WTC11 (cell line): Measurements from ENCODE around the gene CREM. TPM values are rescaled to one million over a fixed set of nuclear protein-coding genes. Genes with fewer than 3 reads are reported as not detected.

ENCODE experiments used
- ATAC-seq: fragments of 200-7000 bp; cut with Tn5 transposase; 2 replicates; pipeline ENCODE4 v1.10.0; 2021; ENCODE audit warnings: mild to moderate bottlenecking, moderate library complexity
- CTCF ChIA-PET: fragments of 300-600 bp; sonication (Branson Sonifier 250); formaldehyde crosslinking; loops from one replicate; lab custom pipeline; 2021; ENCODE audit warnings: antibody characterized with exemption; lab: Charles Lee
- POLR2A ChIA-PET: fragments of 350-600 bp; sonication (Branson Sonifier 250); formaldehyde crosslinking; loops from one replicate; lab custom pipeline; 2021; ENCODE audit warnings: antibody characterized with exemption; lab: Charles Lee
- DNase-seq: peaks from one replicate; pipeline ENCODE4 v3.0.0; 2021; ENCODE audit warnings: low spot score
- H3K27ac Mint-ChIP-seq: 2 replicates; pipeline ENCODE4 v1.8.0; 2021; ENCODE audit warnings: mixed read lengths
- H3K27me3 Mint-ChIP-seq: 2 replicates; pipeline ENCODE4 v1.8.0; 2021; ENCODE audit warnings: low read depth, mild to moderate bottlenecking, moderate library complexity, mixed read lengths
- H3K36me3 Mint-ChIP-seq: 2 replicates; pipeline ENCODE4 v1.8.0; 2021; ENCODE audit warnings: mixed read lengths
- H3K4me1 Mint-ChIP-seq: 2 replicates; pipeline ENCODE4 v1.8.0; 2022; ENCODE audit warnings: mixed read lengths
- H3K4me3 Mint-ChIP-seq: 2 replicates; pipeline ENCODE4 v1.8.0; 2021; ENCODE audit warnings: mild to moderate bottlenecking, moderate library complexity, mixed read lengths
- H3K9me3 Mint-ChIP-seq: 2 replicates; pipeline ENCODE4 v1.8.0; 2021; ENCODE audit warnings: mixed read lengths
- ATF1 ChIP-seq: sonication (generic); formaldehyde crosslinking; IDR thresholded peaks from 2 replicates; pipeline ENCODE4 v1.8.1; 2023; ENCODE audit warnings: mild to moderate bottlenecking, moderate library complexity, missing genetic modification reagents
- CREM ChIP-seq: sonication (generic); formaldehyde crosslinking; IDR thresholded peaks from 2 replicates; pipeline ENCODE4 v1.8.1; 2022; ENCODE audit warnings: mild to moderate bottlenecking, missing genetic modification reagents, moderate library complexity
- GABPB1 ChIP-seq: sonication (generic); formaldehyde crosslinking; IDR thresholded peaks from 2 replicates; pipeline ENCODE4 v1.8.1; 2023; ENCODE audit warnings: mild to moderate bottlenecking, missing genetic modification reagents
- NFATC4 ChIP-seq: fragments of 250-450 bp; sonication (Bioruptor Pico); IDR thresholded peaks from 2 replicates; pipeline ENCODE4 v1.9.0; 2021; ENCODE audit warnings: mild to moderate bottlenecking
- SMAD3 ChIP-seq: sonication (generic); formaldehyde crosslinking; IDR thresholded peaks from 2 replicates; pipeline ENCODE4 v1.8.0; 2022; ENCODE audit warnings: missing genetic modification reagents, mild to moderate bottlenecking, borderline replicate concordance
- SP1 ChIP-seq: sonication (generic); formaldehyde crosslinking; conservative IDR thresholded peaks from 2 replicates; pipeline ENCODE4 v1.8.1; 2022; ENCODE audit warnings: missing genetic modification reagents
- TEAD1 ChIP-seq: sonication (generic); formaldehyde crosslinking; IDR thresholded peaks from 2 replicates; pipeline ENCODE4 v1.8.0; 2022; ENCODE audit warnings: mild to moderate bottlenecking, missing genetic modification reagents
- ZBTB21 ChIP-seq: sonication (generic); formaldehyde crosslinking; IDR thresholded peaks from 2 replicates; pipeline ENCODE4 v1.8.1; 2023; ENCODE audit warnings: mild to moderate bottlenecking, missing genetic modification reagents, borderline replicate concordance
- ZNF138 ChIP-seq: sonication (generic); formaldehyde crosslinking; conservative IDR thresholded peaks from 2 replicates; pipeline ENCODE4 v1.8.1; 2022; ENCODE audit warnings: mild to moderate bottlenecking, moderate library complexity, missing genetic modification reagents
- ZNF396 ChIP-seq: fragments of 250-450 bp; sonication (Bioruptor Pico); IDR thresholded peaks from 2 replicates; pipeline ENCODE4 v1.8.0; 2021; ENCODE audit warnings: mild to moderate bottlenecking, moderate library complexity, borderline replicate concordance
- total RNA-seq: library from RNA; stranded (reverse); gene quantifications from 3 replicates; pipeline ENCODE4 v1.2.3, GENCODE V29; 2021
- TF ChIP-seq, protein P1 (sequence below): sonication (generic); formaldehyde crosslinking; IDR thresholded peaks from 2 replicates; pipeline ENCODE4 v1.8.1; 2023; ENCODE audit warnings: mild to moderate bottlenecking, moderate library complexity, missing genetic modification reagents
- TF ChIP-seq, protein P2 (sequence below): sonication (generic); formaldehyde crosslinking; IDR thresholded peaks from 2 replicates; pipeline ENCODE4 v1.8.0; 2022; ENCODE audit warnings: mild to moderate bottlenecking, missing genetic modification reagents
- TF ChIP-seq, protein P3 (sequence below): sonication (generic); formaldehyde crosslinking; IDR thresholded peaks from 2 replicates; pipeline ENCODE4 v1.8.1; 2022; ENCODE audit warnings: missing genetic modification reagents, borderline replicate concordance
- TF ChIP-seq, protein P4 (sequence below): fragments of 250-450 bp; sonication (Bioruptor Pico); conservative IDR thresholded peaks from 2 replicates; pipeline ENCODE4 v1.9.0; 2021; ENCODE audit warnings: mild to moderate bottlenecking
- TF ChIP-seq, protein P5 (sequence below): sonication (generic); formaldehyde crosslinking; IDR thresholded peaks from 2 replicates; pipeline ENCODE4 v1.8.0; 2023; ENCODE audit warnings: missing genetic modification reagents, mild to moderate bottlenecking, borderline replicate concordance

The CREM gene
- total RNA-seq, 1 experiment from 2014 or later = 23.6 TPM

DNA sequence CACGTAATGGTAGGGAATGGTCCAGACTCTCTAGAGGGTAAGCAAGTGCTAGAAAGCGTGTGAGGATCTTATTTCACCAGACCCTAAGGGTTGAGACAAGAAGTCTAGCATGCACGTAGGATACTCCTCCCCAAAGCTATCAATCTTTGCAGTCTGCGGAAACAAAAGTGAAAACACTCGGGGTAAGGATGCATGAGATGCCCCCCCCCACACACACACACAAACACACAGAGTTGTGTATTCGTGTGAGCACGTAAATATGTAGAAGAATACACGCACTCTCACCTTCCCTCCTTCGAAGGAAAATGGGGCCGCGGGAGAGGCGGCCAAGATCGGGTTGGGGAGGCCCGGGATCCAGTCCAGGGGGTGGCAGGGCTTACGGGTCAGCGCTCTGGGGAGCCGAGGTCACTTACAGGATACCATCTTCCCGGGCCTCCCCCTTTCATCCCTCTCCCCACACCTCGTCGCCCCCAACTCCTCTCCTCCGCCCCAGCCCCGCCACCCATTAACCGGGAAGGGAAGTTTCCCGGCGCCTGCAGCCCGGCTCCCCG is 37.0 kb upstream of the CREM start:
- ChIA-PET POLR2A (interaction anchor here (1.4 kb wide), 1 partner anchor 37 kb away, joined by 4 read pairs; the partner anchor contains the start of gene CREM), CTCF (interaction anchor here (1.4 to 2.0 kb wide), 2 partner anchors 95 to 106 kb away, joined by 5 to 8 read pairs; no protein-coding TSS in a partner anchor)
- ATAC-seq (no peak; the same call in 1 of the 2 replicates), DNase-seq (no peak)
- Mint-ChIP-seq H3K4me1 (peaks cover 20% of the 10 kb centered on the region), H3K4me3 (peak overlapping the region; percentile 94), H3K27me3 (peaks cover 9% of the 10 kb centered on the region), H3K36me3 (peaks cover 4% of the 10 kb centered on the region), H3K9me3 (peaks cover 14% of the 10 kb centered on the region), H3K27ac (peak overlapping the region; percentile 84)
- TF ChIP-seq ZBTB21 (CRISPR knock-in tag) (no peak), ZNF396 (CRISPR knock-in tag) (no peak), NFATC4 (CRISPR knock-in tag) (no peak), ZNF138 (CRISPR knock-in tag) (no peak)

DNA sequence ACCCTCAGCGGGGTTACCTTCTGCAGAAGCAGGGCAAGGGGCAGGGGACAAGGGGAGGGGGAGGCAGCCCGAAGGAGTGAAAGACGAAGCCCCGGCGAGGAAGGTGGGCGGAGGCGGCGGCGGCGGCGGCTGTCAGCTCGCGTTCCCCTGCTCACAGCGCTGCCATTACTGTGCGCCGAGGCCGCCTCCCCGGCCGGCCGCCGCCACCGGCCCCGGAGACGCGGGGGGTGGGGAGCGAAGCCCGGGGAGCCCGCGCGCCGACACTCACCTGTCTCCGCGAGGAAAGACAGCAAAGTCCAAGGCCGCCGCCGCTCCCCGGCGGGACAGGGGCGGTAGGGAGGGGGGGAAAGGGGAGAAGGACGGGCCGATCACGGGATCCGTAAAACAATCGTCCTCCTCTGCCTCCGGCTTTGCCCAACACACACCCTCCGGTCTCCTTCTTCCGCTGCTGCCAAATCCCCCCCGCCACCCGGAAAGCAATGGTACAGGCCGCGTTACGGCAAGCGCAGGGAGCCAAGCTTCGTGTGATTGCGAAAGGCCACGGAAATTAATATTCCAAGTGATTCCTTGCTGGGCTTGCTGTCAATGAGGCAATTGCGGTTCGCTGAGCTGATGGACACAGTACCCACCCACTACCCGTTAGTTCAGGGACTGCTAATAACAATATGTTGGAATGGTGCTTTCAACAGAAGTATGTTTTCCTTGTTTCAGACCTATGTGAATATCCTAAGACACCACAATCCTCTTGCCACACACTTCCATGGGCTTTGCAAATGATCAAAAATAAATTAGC is 36.3 kb upstream of the CREM start, which contains the start of gene CUL2:
Gene CUL2 (minus strand): TSS at position 180 of the 793 bp plus-strand sequence. CDS start 19,024 bp downstream, outside the sequence.
- TF ChIP-seq ATF1 (CRISPR knock-in tag) (no peak), SMAD3 (no peak), CREM (CRISPR knock-in tag) (0 out of 2 replicates have a peak, but pooled peaks have one; percentile 24), GABPB1 (CRISPR knock-in tag) (peak; percentile 68), TEAD1 (CRISPR knock-in tag) (0 out of 2 replicates have a peak, but pooled peaks have one; percentile 27), SP1 (CRISPR knock-in tag) (peak; percentile 35; the same call in 1 of the 2 replicates)
- TF ChIP-seq, protein P1, sequence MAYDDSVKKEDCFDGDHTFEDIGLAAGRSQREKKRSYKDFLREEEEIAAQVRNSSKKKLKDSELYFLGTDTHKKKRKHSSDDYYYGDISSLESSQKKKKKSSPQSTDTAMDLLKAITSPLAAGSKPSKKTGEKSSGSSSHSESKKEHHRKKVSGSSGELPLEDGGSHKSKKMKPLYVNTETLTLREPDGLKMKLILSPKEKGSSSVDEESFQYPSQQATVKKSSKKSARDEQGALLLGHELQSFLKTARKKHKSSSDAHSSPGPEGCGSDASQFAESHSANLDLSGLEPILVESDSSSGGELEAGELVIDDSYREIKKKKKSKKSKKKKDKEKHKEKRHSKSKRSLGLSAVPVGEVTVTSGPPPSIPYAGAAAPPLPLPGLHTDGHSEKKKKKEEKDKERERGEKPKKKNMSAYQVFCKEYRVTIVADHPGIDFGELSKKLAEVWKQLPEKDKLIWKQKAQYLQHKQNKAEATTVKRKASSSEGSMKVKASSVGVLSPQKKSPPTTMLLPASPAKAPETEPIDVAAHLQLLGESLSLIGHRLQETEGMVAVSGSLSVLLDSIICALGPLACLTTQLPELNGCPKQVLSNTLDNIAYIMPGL (CRISPR knock-in tag) = peak; percentile 52
- TF ChIP-seq, protein P2, sequence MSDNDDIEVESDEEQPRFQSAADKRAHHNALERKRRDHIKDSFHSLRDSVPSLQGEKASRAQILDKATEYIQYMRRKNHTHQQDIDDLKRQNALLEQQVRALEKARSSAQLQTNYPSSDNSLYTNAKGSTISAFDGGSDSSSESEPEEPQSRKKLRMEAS (CRISPR knock-in tag) = peak; percentile 40; the same call in 1 of the 2 replicates
- TF ChIP-seq, protein P3, sequence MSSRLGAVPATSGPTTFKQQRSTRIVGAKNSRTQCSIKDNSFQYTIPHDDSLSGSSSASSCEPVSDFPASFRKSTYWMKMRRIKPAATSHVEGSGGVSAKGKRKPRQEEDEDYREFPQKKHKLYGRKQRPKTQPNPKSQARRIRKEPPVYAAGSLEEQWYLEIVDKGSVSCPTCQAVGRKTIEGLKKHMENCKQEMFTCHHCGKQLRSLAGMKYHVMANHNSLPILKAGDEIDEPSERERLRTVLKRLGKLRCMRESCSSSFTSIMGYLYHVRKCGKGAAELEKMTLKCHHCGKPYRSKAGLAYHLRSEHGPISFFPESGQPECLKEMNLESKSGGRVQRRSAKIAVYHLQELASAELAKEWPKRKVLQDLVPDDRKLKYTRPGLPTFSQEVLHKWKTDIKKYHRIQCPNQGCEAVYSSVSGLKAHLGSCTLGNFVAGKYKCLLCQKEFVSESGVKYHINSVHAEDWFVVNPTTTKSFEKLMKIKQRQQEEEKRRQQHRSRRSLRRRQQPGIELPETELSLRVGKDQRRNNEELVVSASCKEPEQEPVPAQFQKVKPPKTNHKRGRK (CRISPR knock-in tag) = 0 out of 2 replicates have a peak, but pooled peaks have one; percentile 45
- TF ChIP-seq, protein P4, sequence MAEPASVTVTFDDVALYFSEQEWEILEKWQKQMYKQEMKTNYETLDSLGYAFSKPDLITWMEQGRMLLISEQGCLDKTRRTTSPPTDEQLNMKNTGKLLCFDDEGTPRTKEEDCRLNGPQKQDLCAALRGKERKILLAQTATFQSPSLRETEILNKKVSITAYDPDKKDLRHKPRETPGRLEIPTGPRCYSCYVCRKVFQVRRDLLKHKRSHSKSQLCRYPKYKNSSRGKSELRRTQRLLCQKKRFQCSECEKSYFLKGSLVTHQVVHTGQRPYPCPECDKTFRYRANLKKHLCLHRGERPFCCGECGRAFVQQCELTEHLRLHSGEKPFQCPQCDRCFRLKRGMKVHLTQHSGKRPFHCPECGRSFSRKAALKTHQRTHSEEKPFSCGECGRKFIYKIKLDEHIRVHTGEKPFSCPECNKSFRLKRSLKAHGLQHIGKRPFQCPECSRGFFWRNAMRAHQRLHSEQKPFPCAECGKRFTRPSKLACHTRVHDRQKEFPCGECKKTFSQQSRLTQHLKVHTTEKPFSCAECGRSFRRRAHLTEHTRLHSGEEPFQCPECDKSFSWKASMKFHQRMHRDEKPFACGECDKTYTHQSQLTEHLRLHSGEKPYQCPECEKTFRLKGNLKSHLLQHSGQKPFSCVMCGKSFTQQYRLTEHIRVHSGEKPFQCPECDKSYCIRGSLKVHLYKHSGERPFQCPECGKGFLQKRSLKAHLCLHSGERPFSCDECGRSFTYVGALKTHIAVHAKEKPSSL (CRISPR knock-in tag) = no peak
- TF ChIP-seq, protein P5, sequence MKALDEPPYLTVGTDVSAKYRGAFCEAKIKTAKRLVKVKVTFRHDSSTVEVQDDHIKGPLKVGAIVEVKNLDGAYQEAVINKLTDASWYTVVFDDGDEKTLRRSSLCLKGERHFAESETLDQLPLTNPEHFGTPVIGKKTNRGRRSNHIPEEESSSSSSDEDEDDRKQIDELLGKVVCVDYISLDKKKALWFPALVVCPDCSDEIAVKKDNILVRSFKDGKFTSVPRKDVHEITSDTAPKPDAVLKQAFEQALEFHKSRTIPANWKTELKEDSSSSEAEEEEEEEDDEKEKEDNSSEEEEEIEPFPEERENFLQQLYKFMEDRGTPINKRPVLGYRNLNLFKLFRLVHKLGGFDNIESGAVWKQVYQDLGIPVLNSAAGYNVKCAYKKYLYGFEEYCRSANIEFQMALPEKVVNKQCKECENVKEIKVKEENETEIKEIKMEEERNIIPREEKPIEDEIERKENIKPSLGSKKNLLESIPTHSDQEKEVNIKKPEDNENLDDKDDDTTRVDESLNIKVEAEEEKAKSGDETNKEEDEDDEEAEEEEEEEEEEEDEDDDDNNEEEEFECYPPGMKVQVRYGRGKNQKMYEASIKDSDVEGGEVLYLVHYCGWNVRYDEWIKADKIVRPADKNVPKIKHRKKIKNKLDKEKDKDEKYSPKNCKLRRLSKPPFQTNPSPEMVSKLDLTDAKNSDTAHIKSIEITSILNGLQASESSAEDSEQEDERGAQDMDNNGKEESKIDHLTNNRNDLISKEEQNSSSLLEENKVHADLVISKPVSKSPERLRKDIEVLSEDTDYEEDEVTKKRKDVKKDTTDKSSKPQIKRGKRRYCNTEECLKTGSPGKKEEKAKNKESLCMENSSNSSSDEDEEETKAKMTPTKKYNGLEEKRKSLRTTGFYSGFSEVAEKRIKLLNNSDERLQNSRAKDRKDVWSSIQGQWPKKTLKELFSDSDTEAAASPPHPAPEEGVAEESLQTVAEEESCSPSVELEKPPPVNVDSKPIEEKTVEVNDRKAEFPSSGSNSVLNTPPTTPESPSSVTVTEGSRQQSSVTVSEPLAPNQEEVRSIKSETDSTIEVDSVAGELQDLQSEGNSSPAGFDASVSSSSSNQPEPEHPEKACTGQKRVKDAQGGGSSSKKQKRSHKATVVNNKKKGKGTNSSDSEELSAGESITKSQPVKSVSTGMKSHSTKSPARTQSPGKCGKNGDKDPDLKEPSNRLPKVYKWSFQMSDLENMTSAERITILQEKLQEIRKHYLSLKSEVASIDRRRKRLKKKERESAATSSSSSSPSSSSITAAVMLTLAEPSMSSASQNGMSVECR = no peak
- POLR2A ChIA-PET = interaction anchor here (1.4 kb wide), 1 partner anchor 36 kb away, joined by 4 read pairs; the partner anchor contains the start of gene CREM
- H3K4me3 Mint-ChIP-seq = peak within 1 kb of the TSS; percentile 94
- H3K9me3 Mint-ChIP-seq = peaks cover 14% of the 10 kb centered on the region
- peak within 1 kb of the TSS; percentile 84 for H3K27ac Mint-ChIP-seq
- DNase-seq (peak; percentile 87), ATAC-seq (peak; percentile 90)
- peaks cover 20% of the 10 kb centered on the region for H3K4me1 Mint-ChIP-seq
- peaks cover 4% of the 10 kb centered on the region for H3K36me3 Mint-ChIP-seq
- H3K27me3 Mint-ChIP-seq = peaks cover 9% of the 10 kb centered on the region
- CTCF ChIA-PET = interaction anchor here (1.4 to 2.0 kb wide), 2 partner anchors 96 to 105 kb away, joined by 5 to 8 read pairs; no protein-coding TSS in a partner anchor
